Esophagus squamous epithelium (tissue), 4 donors: ENCODE results near the gene BACH1.

Source experiments
- POLR2A ChIP-seq, 4 donors: fragments of 450-650 bp; IDR thresholded peaks; one replicate each; pipeline ENCODE4 v1.6.1; 2017; ENCODE audit warnings: antibody characterized with exemption in 4 of 4, mild to moderate bottlenecking in 4 of 4, moderate library complexity in 3 of 4
- TF ChIP-seq, protein P1 (sequence below), 6 experiments: fragments of 450-650 bp in 4 of 6; fragments of 200-600 bp in 2 of 6; sonication (generic) in 2 of 6; IDR thresholded peaks; one replicate each; pipeline ENCODE4 v1.5.1; 2016 to 2019; ENCODE audit warnings: antibody characterized with exemption in 6 of 6, mild to moderate bottlenecking in 4 of 6, moderate library complexity in 4 of 6

DNA sequence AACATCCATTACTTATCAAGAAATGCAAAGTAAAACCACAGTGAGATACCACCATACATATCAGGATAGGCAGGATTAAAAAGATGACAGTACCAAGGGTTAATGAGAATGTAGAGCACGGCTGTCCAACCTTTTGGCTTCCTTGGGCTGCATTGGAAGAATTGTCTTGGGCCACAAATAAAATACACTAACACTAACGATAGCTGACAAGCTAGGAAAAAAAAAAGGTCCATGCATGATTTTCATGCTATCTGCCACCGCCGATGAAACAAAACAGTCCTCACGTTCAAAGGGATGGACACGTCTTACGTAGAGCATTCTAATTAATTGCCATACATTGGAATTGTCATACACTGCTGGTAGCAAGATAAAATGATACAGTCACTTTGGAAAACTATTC, 14.3 kb downstream of the BACH1 start:
- TF ChIP-seq, protein P1, sequence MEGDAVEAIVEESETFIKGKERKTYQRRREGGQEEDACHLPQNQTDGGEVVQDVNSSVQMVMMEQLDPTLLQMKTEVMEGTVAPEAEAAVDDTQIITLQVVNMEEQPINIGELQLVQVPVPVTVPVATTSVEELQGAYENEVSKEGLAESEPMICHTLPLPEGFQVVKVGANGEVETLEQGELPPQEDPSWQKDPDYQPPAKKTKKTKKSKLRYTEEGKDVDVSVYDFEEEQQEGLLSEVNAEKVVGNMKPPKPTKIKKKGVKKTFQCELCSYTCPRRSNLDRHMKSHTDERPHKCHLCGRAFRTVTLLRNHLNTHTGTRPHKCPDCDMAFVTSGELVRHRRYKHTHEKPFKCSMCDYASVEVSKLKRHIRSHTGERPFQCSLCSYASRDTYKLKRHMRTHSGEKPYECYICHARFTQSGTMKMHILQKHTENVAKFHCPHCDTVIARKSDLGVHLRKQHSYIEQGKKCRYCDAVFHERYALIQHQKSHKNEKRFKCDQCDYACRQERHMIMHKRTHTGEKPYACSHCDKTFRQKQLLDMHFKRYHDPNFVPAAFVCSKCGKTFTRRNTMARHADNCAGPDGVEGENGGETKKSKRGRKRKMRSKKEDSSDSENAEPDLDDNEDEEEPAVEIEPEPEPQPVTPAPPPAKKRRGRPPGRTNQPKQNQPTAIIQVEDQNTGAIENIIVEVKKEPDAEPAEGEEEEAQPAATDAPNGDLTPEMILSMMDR (IDR thresholded peaks at IDR 0.05): no peak
- no peak for TF ChIP-seq POLR2A (IDR thresholded peaks at IDR 0.05)
